ENCODE data around the gene NMB. TPM values are rescaled to one million over a fixed set of nuclear protein-coding genes. Genes with fewer than 3 reads are reported as not detected.

The NMB gene
- total and polyA plus RNA-seq, 2 of the 13 experiments (the other 11 are each of a cell fraction or from before 2014, with no cell fraction given): 10.4 to 25.4 TPM

- no peak for TF ChIP-seq ZNF333 (CRISPR knock-in tag; IDR thresholded peaks at IDR 0.05; ENCODE audit: borderline replicate concordance)
- TF ChIP-seq SMAD3 (CRISPR knock-in tag; IDR thresholded peaks at IDR 0.05): no peak
These were observed 8.4 kb upstream of the NMB start (continued) for GRCh38 chr15:84666373-84666772.

- Histone ChIP-seq H3K9ac (ENCODE audit: insufficient read depth, low read depth, low read length) (no peak overlapping the region), H4K20me1 (ENCODE audit: insufficient read depth, low read length) (no peaks in the 10 kb centered on the region), H3K79me2 (ENCODE audit: insufficient read depth, low read length) (no peaks in the 10 kb centered on the region), H3K27ac (ENCODE audit: extremely low read length, insufficient read depth, low read length) (no peak overlapping the region), H3K4me3 (replicated peaks in 1 of 3; ENCODE audit: insufficient read depth in 1 of 3, low read depth in 2 of 3, low read length in 3 of 3) (no peak overlapping the region), H3K4me1 (ENCODE audit: insufficient read depth, low read length) (peaks cover 41% of the 10 kb centered on the region), H2AFZ (ENCODE audit: low read length) (no peak overlapping the region), H3K4me2 (ENCODE audit: low read depth, low read length) (no peak overlapping the region), H3K36me3 (replicated peaks in 1 of 2; ENCODE audit: control insufficient read depth in 1 of 2, insufficient read depth in 2 of 2, low read length in 2 of 2) (0 out of 5 replicates have a peak, but pooled peaks cover 0 to 6% of the 10 kb centered on the region in 2 experiments), H3K9me3 (ENCODE audit: low read length) (no peaks in the 10 kb centered on the region), H3K27me3 (ENCODE audit: control insufficient read depth in 1 of 2, insufficient read depth in 2 of 2, low read length in 2 of 2) (no peaks in the 10 kb centered on the region)
- no peak for FAIRE-seq
- DNase-seq (ENCODE audit: low spot score): no peak
- POLR2A ChIA-PET: no interaction called here
- 97% methylated on average over 10 of the region's 10 CpGs for WGBS (ENCODE audit: low lambda C conversion rate)
- BruUV-seq (replicated peaks): no TSS peak
- in situ Hi-C loops (cut with HindIII; ENCODE audit: extremely low pct_ligation_motif_present, low pct_unique_long_range_greater_than_20kb) (no loop called here), intact Hi-C loops (cut with micrococcal nuclease; ENCODE audit: unreplicated experiment) (no loop called here)
- CTCF ChIA-PET (ENCODE audit: low intra/inter-chr PET ratio, low total read pairs): no interaction called here
- TF ChIP-seq ATF3 (CRISPR knock-in tag; IDR thresholded peaks at IDR 0.05) (no peak), ZNF766 (CRISPR knock-in tag; IDR thresholded peaks at IDR 0.05; ENCODE audit: borderline replicate concordance) (no peak), ZNF7 (CRISPR knock-in tag; IDR thresholded peaks at IDR 0.05) (no peak), ZBTB46 (CRISPR knock-in tag; IDR thresholded peaks at IDR 0.05; ENCODE audit: borderline replicate concordance) (no peak), MTF1 (CRISPR knock-in tag; IDR thresholded peaks at IDR 0.05) (no peak), SYNCRIP (IDR thresholded peaks at IDR 0.05; ENCODE audit: insufficient read depth, low read depth, low read length) (no peak), ZNF44 (CRISPR knock-in tag; IDR thresholded peaks at IDR 0.05) (no peak), CCDC6 (CRISPR knock-in tag; IDR thresholded peaks at IDR 0.05) (no peak), HINFP (CRISPR knock-in tag; IDR thresholded peaks at IDR 0.05; ENCODE audit: low read depth) (no peak), MIXL1 (CRISPR knock-in tag; IDR thresholded peaks at IDR 0.05) (no peak), GMEB1 (CRISPR knock-in tag; IDR thresholded peaks at IDR 0.05; ENCODE audit: borderline replicate concordance) (no peak), ZBTB42 (CRISPR knock-in tag; IDR thresholded peaks at IDR 0.05) (no peak), THAP11 (CRISPR knock-in tag; IDR thresholded peaks at IDR 0.05) (no peak), NFKBIZ (CRISPR knock-in tag; IDR thresholded peaks at IDR 0.05) (no peak), ZNF230 (CRISPR knock-in tag; IDR thresholded peaks at IDR 0.05) (no peak), NR3C1 (CRISPR knock-in tag; IDR thresholded peaks at IDR 0.05) (no peak)
- no peak for ATAC-seq
These were observed 3.0 kb upstream of the NMB start for GRCh38 chr15:84661001-84661400.
